ENCODE results near the gene CBFB. TPM values are rescaled to one million over a fixed set of nuclear protein-coding genes. Genes with fewer than 3 reads are reported as not detected.

CBFB gene
- total and polyA plus RNA-seq, 7 experiments from 2014 or later: 53.2 to 223 (median 81.2) TPM

GRCh38 chr16:67017810-67018488, 11.0 kb upstream of the CBFB start:
- no peak overlapping the region for H3K4me3 ChIP-seq (ENCODE audit: low read length)
- Mint-ChIP-seq H3K27ac (peak overlapping the region in 2 of 9 donors; percentile 43 to 75), H3K27me3 (no peaks in the 10 kb centered on the region), H3K4me3 (peak overlapping the region in 2 of 10 donors; percentile 16 to 21), H3K36me3 (peaks cover 0 to 2% (median 0%) of the 10 kb centered on the region in 5 donors), H3K9me3 (no peaks in the 10 kb centered on the region), H3K4me1 (peaks cover 0 to 55% (median 8%) of the 10 kb centered on the region in 7 donors)
- DNase-seq (peak; percentile 58 to 87 (median 84)), ATAC-seq (peak; percentile 96)
- intact Hi-C loops (cut with micrococcal nuclease): loop anchor here (1.0 to 10.0 kb wide), 13 partner anchors 10 to 167 kb away; partner anchors contain the start of genes PHAF1 (in 2 of the 2), CBFB (in 1 of the 2) and MATCAP1 (in 1 of the 2)
- H3K36me3 ChIP-seq (ENCODE audit: control insufficient read depth in 2 of 3, insufficient read depth in 3 of 3, low read length in 3 of 3): no peaks in the 10 kb centered on the region
- no peaks in the 10 kb centered on the region for H3K9me3 ChIP-seq (ENCODE audit: control insufficient read depth in 2 of 3, low read length in 3 of 3)
- ChIA-PET POLR2A (interaction anchor here (0.5 to 4.6 kb wide), 10 partner anchors 9 to 167 kb away, joined by 3 to 31 read pairs (median 3); partner anchors contain the start of genes CBFB, FBXL8 and TRADD), CTCF (interaction anchor here (0.7 to 3.4 kb wide), 17 partner anchors 10 to 1338 kb away, joined by 3 to 36 read pairs (median 4); partner anchors contain the start of genes B3GNT9, CBFB, FBXL8 and TRADD)
- no peak overlapping the region for H3K27ac ChIP-seq (ENCODE audit: low read depth, low read length)
- H3K4me1 ChIP-seq (ENCODE audit: control insufficient read depth in 2 of 2, insufficient read depth in 2 of 2, low read length in 2 of 2): peaks cover 4 to 11% of the 10 kb centered on the region in 2 donors
- H3K27me3 ChIP-seq (ENCODE audit: control insufficient read depth in 2 of 2, insufficient read depth in 2 of 2, low read length in 2 of 2): no peaks in the 10 kb centered on the region

GRCh38 chr16:67019171-67019570, 9.8 kb upstream of the CBFB start:
- Histone ChIP-seq H3K27me3 (ENCODE audit: control insufficient read depth in 2 of 2, insufficient read depth in 2 of 2, low read length in 2 of 2) (no peaks in the 10 kb centered on the region), H3K27ac (ENCODE audit: low read depth, low read length) (no peak overlapping the region), H3K9me3 (ENCODE audit: control insufficient read depth in 2 of 3, low read length in 3 of 3) (no peaks in the 10 kb centered on the region), H3K4me3 (ENCODE audit: low read length) (no peak overlapping the region), H3K4me1 (ENCODE audit: control insufficient read depth in 2 of 2, insufficient read depth in 2 of 2, low read length in 2 of 2) (peaks cover 0 to 7% of the 10 kb centered on the region in 2 donors), H3K36me3 (ENCODE audit: control insufficient read depth in 2 of 3, insufficient read depth in 3 of 3, low read length in 3 of 3) (no peaks in the 10 kb centered on the region)
- ATAC-seq (no peak), DNase-seq (no peak)
- intact Hi-C loops (cut with micrococcal nuclease): loop anchor here (2.0 to 10.0 kb wide), 5 partner anchors 18 to 124 kb away; partner anchors contain the start of gene PHAF1 (in 2 of the 2)
- Mint-ChIP-seq H3K36me3 (no peaks in the 10 kb centered on the region), H3K27ac (no peak overlapping the region), H3K9me3 (no peaks in the 10 kb centered on the region), H3K27me3 (no peaks in the 10 kb centered on the region), H3K4me1 (peaks cover 0 to 54% (median 7%) of the 10 kb centered on the region in 7 donors), H3K4me3 (no peak overlapping the region)
- CTCF ChIA-PET: interaction anchor here (0.6 to 3.4 kb wide), 10 partner anchors 9 to 166 kb away, joined by 3 to 36 read pairs (median 4); partner anchors contain the start of gene CBFB
- POLR2A ChIA-PET: interaction anchor here (0.7 to 4.6 kb wide), 2 partner anchors 8 to 94 kb away, joined by 3 to 31 read pairs; partner anchors contain the start of gene CBFB

DNA sequence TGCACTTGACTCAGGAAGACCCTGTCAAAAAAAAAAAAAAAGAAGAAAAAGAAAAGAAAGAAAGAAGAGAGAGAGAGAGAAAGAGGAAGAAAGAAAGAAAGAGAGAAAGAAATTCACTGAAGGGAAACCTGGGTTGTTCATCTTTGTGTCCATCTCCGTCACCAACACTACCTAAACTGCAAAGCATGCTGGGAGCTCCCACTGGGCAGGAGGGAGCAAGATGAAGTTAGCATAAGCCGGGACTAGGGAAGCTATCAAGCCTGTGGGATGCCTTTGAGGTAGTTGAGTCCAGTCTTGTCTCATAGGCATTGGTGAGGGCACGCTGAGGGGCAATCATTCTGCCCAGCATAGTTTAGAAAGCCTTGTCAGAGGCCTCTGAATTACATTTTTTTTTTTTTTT, 7.6 kb upstream of the CBFB start:
- Histone ChIP-seq H3K27me3 (ENCODE audit: control insufficient read depth in 2 of 2, insufficient read depth in 2 of 2, low read length in 2 of 2) (no peaks in the 10 kb centered on the region), H3K9me3 (ENCODE audit: control insufficient read depth in 2 of 3, low read length in 3 of 3) (no peaks in the 10 kb centered on the region), H3K27ac (ENCODE audit: low read depth, low read length) (no peak overlapping the region), H3K36me3 (ENCODE audit: control insufficient read depth in 2 of 3, insufficient read depth in 3 of 3, low read length in 3 of 3) (no peaks in the 10 kb centered on the region), H3K4me3 (ENCODE audit: low read length) (no peak overlapping the region), H3K4me1 (ENCODE audit: control insufficient read depth in 2 of 2, insufficient read depth in 2 of 2, low read length in 2 of 2) (no peaks in the 10 kb centered on the region)
- intact Hi-C loops (cut with micrococcal nuclease): no loop called here
- no peak overlapping the region for H3K4me3 Mint-ChIP-seq
- POLR2A ChIA-PET: interaction anchor here (0.6 to 0.7 kb wide), 2 partner anchors 147 to 535 kb away, joined by 3 to 4 read pairs; no protein-coding TSS in a partner anchor
- H3K27me3 Mint-ChIP-seq: no peaks in the 10 kb centered on the region
- no peaks in the 10 kb centered on the region for H3K9me3 Mint-ChIP-seq
- no peaks in the 10 kb centered on the region for H3K36me3 Mint-ChIP-seq
- H3K27ac Mint-ChIP-seq: peak overlapping the region in 2 of 9 donors; percentile 40 to 86
- peaks cover 0 to 47% (median 6%) of the 10 kb centered on the region in 7 donors for H3K4me1 Mint-ChIP-seq
- CTCF ChIA-PET: no interaction called here
- ATAC-seq (no peak), DNase-seq (peak in 1 of 9 donors; percentile 13)

DNA sequence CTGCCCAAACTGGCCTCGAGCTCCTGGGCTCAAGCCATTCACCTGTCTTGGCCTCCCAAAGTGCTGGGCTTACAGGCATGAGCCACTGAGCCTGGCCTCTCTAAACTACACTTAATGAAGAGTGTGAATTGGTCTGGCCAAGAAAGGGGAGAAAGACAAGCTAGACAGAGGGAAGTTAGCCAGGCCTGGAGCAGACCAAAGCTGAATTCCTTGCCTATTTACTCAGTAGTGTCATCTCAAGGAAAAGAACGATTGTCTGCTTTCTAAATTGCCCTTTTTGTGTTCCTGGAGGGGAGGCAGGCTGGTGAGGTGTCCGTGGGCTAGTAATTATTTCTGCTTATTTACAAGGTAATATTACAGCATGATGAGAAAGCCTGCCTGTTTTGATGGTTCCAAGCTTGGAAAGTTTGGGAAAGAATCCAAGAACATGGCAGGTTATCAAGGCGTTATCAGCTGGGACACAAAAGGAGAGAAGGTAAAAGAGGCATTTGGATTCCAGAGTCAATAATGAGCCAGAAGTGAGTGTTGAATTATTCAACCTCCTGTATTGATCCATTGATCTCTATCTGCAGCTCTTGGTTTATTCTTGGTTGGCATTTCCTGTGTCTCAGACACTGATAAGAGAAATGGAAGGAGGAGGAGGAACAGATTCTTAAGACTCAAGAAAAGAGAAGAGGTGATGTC, 6.3 kb upstream of the CBFB start:
- peaks cover 0 to 46% (median 7%) of the 10 kb centered on the region in 7 donors for H3K4me1 Mint-ChIP-seq
- intact Hi-C loops (cut with micrococcal nuclease): no loop called here
- H3K27me3 ChIP-seq (ENCODE audit: control insufficient read depth in 2 of 2, insufficient read depth in 2 of 2, low read length in 2 of 2): no peaks in the 10 kb centered on the region
- H3K36me3 Mint-ChIP-seq: no peaks in the 10 kb centered on the region
- peak overlapping the region in 1 of 9 donors; percentile 32 for H3K27ac Mint-ChIP-seq
- CTCF ChIA-PET: interaction anchor here (0.6 to 0.9 kb wide), 2 partner anchors 12 to 19 kb away, joined by 3 to 4 read pairs; no protein-coding TSS in a partner anchor
- H3K36me3 ChIP-seq (ENCODE audit: control insufficient read depth in 2 of 3, insufficient read depth in 3 of 3, low read length in 3 of 3): no peaks in the 10 kb centered on the region
- DNase-seq (peak in 1 of 9 donors; percentile 8), ATAC-seq (no peak)
- no peaks in the 10 kb centered on the region for H3K9me3 ChIP-seq (ENCODE audit: control insufficient read depth in 2 of 3, low read length in 3 of 3)
- H3K9me3 Mint-ChIP-seq: no peaks in the 10 kb centered on the region
- POLR2A ChIA-PET: no interaction called here
- H3K4me1 ChIP-seq (ENCODE audit: control insufficient read depth in 2 of 2, insufficient read depth in 2 of 2, low read length in 2 of 2): no peaks in the 10 kb centered on the region
- H3K27ac ChIP-seq (ENCODE audit: low read depth, low read length): no peak overlapping the region
- no peak overlapping the region for H3K4me3 Mint-ChIP-seq
- no peak overlapping the region for H3K4me3 ChIP-seq (ENCODE audit: low read length)
- H3K27me3 Mint-ChIP-seq: no peaks in the 10 kb centered on the region

- H3K27ac ChIP-seq (ENCODE audit: low read depth, low read length): no peak overlapping the region
- intact Hi-C loops (cut with micrococcal nuclease): no loop called here
- CTCF ChIA-PET: no interaction called here
- Mint-ChIP-seq H3K27me3 (no peaks in the 10 kb centered on the region), H3K4me3 (no peak overlapping the region), H3K9me3 (no peaks in the 10 kb centered on the region), H3K36me3 (no peaks in the 10 kb centered on the region), H3K4me1 (peaks cover 0 to 45% (median 11%) of the 10 kb centered on the region in 7 donors), H3K27ac (peak overlapping the region in 1 of 9 donors; percentile 81)
- H3K9me3 ChIP-seq (ENCODE audit: control insufficient read depth in 2 of 3, low read length in 3 of 3): no peaks in the 10 kb centered on the region
- POLR2A ChIA-PET: no interaction called here
- H3K4me1 ChIP-seq (ENCODE audit: control insufficient read depth in 2 of 2, insufficient read depth in 2 of 2, low read length in 2 of 2): peaks cover 0 to 8% of the 10 kb centered on the region in 2 donors
- H3K36me3 ChIP-seq (ENCODE audit: control insufficient read depth in 2 of 3, insufficient read depth in 3 of 3, low read length in 3 of 3): no peaks in the 10 kb centered on the region
- ATAC-seq (no peak), DNase-seq (no peak)
- H3K4me3 ChIP-seq (ENCODE audit: low read length): no peak overlapping the region
- H3K27me3 ChIP-seq (ENCODE audit: control insufficient read depth in 2 of 2, insufficient read depth in 2 of 2, low read length in 2 of 2): no peaks in the 10 kb centered on the region
Observed at GRCh38 chr16:67023689-67024088, 5.3 kb upstream of the CBFB start.

GRCh38 chr16:67024384-67025209, 4.4 kb upstream of the CBFB start:
- Histone ChIP-seq H3K36me3 (ENCODE audit: control insufficient read depth in 2 of 3, insufficient read depth in 3 of 3, low read length in 3 of 3) (no peaks in the 10 kb centered on the region), H3K27ac (ENCODE audit: low read depth, low read length) (no peak overlapping the region), H3K27me3 (ENCODE audit: control insufficient read depth in 2 of 2, insufficient read depth in 2 of 2, low read length in 2 of 2) (no peaks in the 10 kb centered on the region), H3K9me3 (ENCODE audit: control insufficient read depth in 2 of 3, low read length in 3 of 3) (no peaks in the 10 kb centered on the region), H3K4me1 (ENCODE audit: control insufficient read depth in 2 of 2, insufficient read depth in 2 of 2, low read length in 2 of 2) (peaks cover 0 to 8% of the 10 kb centered on the region in 2 donors), H3K4me3 (ENCODE audit: low read length) (no peak overlapping the region)
- peaks cover 0 to 40% (median 11%) of the 10 kb centered on the region in 7 donors for H3K4me1 Mint-ChIP-seq
- DNase-seq (peak in 1 of 9 donors; percentile 13), ATAC-seq (no peak)
- CTCF ChIA-PET: no interaction called here
- POLR2A ChIA-PET: interaction anchor here (0.6 to 4.3 kb wide), 3 partner anchors 7 to 43 kb away, joined by 3 to 31 read pairs (median 4); no protein-coding TSS in a partner anchor
- H3K4me3 Mint-ChIP-seq: peak overlapping the region in 1 of 10 donors; percentile 39
- peak overlapping the region in 2 of 9 donors; percentile 65 to 81 for H3K27ac Mint-ChIP-seq
- no peaks in the 10 kb centered on the region for H3K36me3 Mint-ChIP-seq
- no peaks in the 10 kb centered on the region for H3K27me3 Mint-ChIP-seq
- H3K9me3 Mint-ChIP-seq: no peaks in the 10 kb centered on the region
- intact Hi-C loops (cut with micrococcal nuclease): loop anchor here in 1 of 2 donors (5.0 kb wide), 2 partner anchors 77 to 327 kb away; partner anchors contain the start of gene CMTM4
